ENCODE data around the gene ZBTB39. TPM values are rescaled to one million over a fixed set of nuclear protein-coding genes. Genes with fewer than 3 reads are reported as not detected.

Gene ZBTB39
- total RNA-seq, 1 experiment from 2014 or later = 31.2 TPM

GRCh38 chr12:56990648-56991318 lies 15.6 kb downstream of the ZBTB39 start:
- H3K9me3 ChIP-seq (ENCODE audit: control insufficient read depth, low read depth, low read length) = no peaks in the 10 kb centered on the region
- H3K36me3 Mint-ChIP-seq (ENCODE audit: insufficient read depth in 1 of 3, low read depth in 3 of 3) = peaks cover 0 to 7% (median 6%) of the 10 kb centered on the region in 3 experiments; a peak in 5 of 7 replicates
- no peak overlapping the region for H3K56ac ChIP-seq (ENCODE audit: insufficient read length, low read depth, low read length)
- peak; percentile 24 for DNase-seq
- no peak overlapping the region for H3K27ac ChIP-seq (ENCODE audit: insufficient read length, low read depth, low read length)
- H3K27me3 ChIP-seq (ENCODE audit: insufficient read depth, low read length) = no peaks in the 10 kb centered on the region
- no peak overlapping the region for H2AK5ac ChIP-seq (ENCODE audit: insufficient read length, low read length)
- peaks cover 3% of the 10 kb centered on the region; the same call in 1 of the 2 replicates for H3K4me1 ChIP-seq (ENCODE audit: insufficient read depth, low read length)
- no peak overlapping the region for H3K4ac ChIP-seq (ENCODE audit: low read depth, low read length)
- TF ChIP-seq CTCF (conservative IDR thresholded peaks at IDR 0.05) = no peak
- H3K79me2 ChIP-seq (ENCODE audit: insufficient read depth, low read length) = no peaks in the 10 kb centered on the region
- WGBS (ENCODE audit: extremely low coverage, insufficient read length, low lambda C conversion rate) = no CpG with 5 or more reads among the region's 7 CpGs
- H3K9ac ChIP-seq (ENCODE audit: extremely low read depth, insufficient read length, low read length) = no peak overlapping the region
- no peak overlapping the region for H3K4me2 ChIP-seq (ENCODE audit: insufficient read depth, insufficient read length, low read length)
- H4K5ac ChIP-seq (ENCODE audit: insufficient read length, low read depth, low read length) = no peak overlapping the region
- no peak overlapping the region for H3K23ac ChIP-seq (ENCODE audit: insufficient read length, low read depth, low read length)
- H3K27me3 Mint-ChIP-seq (ENCODE audit: low read depth) = peaks cover 1% of the 10 kb centered on the region; the same call in 1 of the 2 replicates
- H3K14ac ChIP-seq (ENCODE audit: insufficient read depth, low read length) = no peak overlapping the region
- H2BK20ac ChIP-seq (ENCODE audit: low read depth, low read length, poor library complexity, severe bottlenecking) = no peak overlapping the region
- no peak overlapping the region for H2BK15ac ChIP-seq (ENCODE audit: low read depth, low read length)
- no peak overlapping the region for H3T11ph ChIP-seq (ENCODE audit: low read length)
- no peaks in the 10 kb centered on the region for H3K9me3 Mint-ChIP-seq
- no peak overlapping the region for H2BK12ac ChIP-seq (ENCODE audit: insufficient read length, low read depth, low read length)
- H3K27ac Mint-ChIP-seq = no peak overlapping the region
- no peak overlapping the region for H4K8ac ChIP-seq (replicated peaks; ENCODE audit: insufficient read length, low read depth, low read length)
- H3K4me1 Mint-ChIP-seq = peaks cover 18 to 26% of the 10 kb centered on the region in 2 experiments
- H3K18ac ChIP-seq (ENCODE audit: insufficient read length, low read depth, low read length) = no peak overlapping the region
- H3K4me3 Mint-ChIP-seq = no peak overlapping the region
- no peaks in the 10 kb centered on the region for H4K20me1 ChIP-seq (ENCODE audit: control insufficient read depth, insufficient read depth, insufficient read length)
- no peak overlapping the region for H2AFZ ChIP-seq (ENCODE audit: low read length)
- no peak overlapping the region for H2BK120ac ChIP-seq (ENCODE audit: low read depth, low read length, poor library complexity, severe bottlenecking)
- H3K23me2 ChIP-seq (ENCODE audit: insufficient read length, low read depth, low read length, poor library complexity, severe bottlenecking) = no peaks in the 10 kb centered on the region
- no peaks in the 10 kb centered on the region for H3K79me1 ChIP-seq (ENCODE audit: insufficient read depth, low read depth, low read length, poor library complexity, severe bottlenecking)
- H2BK5ac ChIP-seq (ENCODE audit: insufficient read length, low read length) = no peak overlapping the region
- no peak overlapping the region for H4K91ac ChIP-seq (ENCODE audit: insufficient read length, low read depth, low read length)
